Transverse colon (tissue), 4 donors: ENCODE results near the gene MON2. TPM values are rescaled to one million over a fixed set of nuclear protein-coding genes. Genes with fewer than 3 reads are reported as not detected.

ENCODE experiments used
- DNase-seq: peaks from one replicate; pipeline ENCODE4 v3.0.0-alpha.2; 2019
- H3K27ac ChIP-seq, 4 donors: fragments of 200-600 bp; sonication (generic); 2 replicates each; pipeline ENCODE4 v1.5.1; 2016 to 2018; ENCODE audit warnings: inconsistent platforms in 4 of 4
- H3K27me3 ChIP-seq: fragments of 200-600 bp; sonication (generic); 2 replicates; pipeline ENCODE4 v1.5.1; 2017; ENCODE audit warnings: inconsistent platforms
- H3K36me3 ChIP-seq, 4 donors: fragments of 200-600 bp; sonication (generic); 2 replicates each; pipeline ENCODE4 v1.5.1; 2017 to 2019; ENCODE audit warnings: inconsistent platforms in 4 of 4
- H3K4me1 ChIP-seq, 4 donors: fragments of 200-600 bp; sonication (generic); 2 replicates each; pipeline ENCODE4 v1.5.1; 2017 to 2020; ENCODE audit warnings: inconsistent platforms in 4 of 4
- H3K4me3 ChIP-seq, 4 donors: fragments of 200-600 bp; sonication (generic); 1 replicate in 1 of 4; 2 replicates in 3 of 4; pipeline versions ENCODE4 v1.5.1 to v1.6.1; 2017 to 2019; ENCODE audit warnings: inconsistent platforms in 4 of 4
- H3K9me3 ChIP-seq, 2 donors: fragments of 200-600 bp; sonication (generic); 2 replicates each; pipeline ENCODE4 v1.5.1; 2017 to 2019; ENCODE audit warnings: inconsistent platforms in 2 of 2
- EP300 ChIP-seq: sonication (generic); formaldehyde crosslinking; IDR thresholded peaks from one replicate; pipeline ENCODE4 v1.6.1; 2017; ENCODE audit warnings: antibody characterized with exemption, low read depth
- POLR2A ChIP-seq: fragments of 450-650 bp; IDR thresholded peaks from one replicate; pipeline ENCODE4 v1.6.1; 2016; ENCODE audit warnings: antibody characterized with exemption, mild to moderate bottlenecking, moderate library complexity
- POLR2AphosphoS5 ChIP-seq, 3 donors: sonication (generic); formaldehyde crosslinking; IDR thresholded peaks; one replicate each; pipeline ENCODE4 v1.6.1; 2016; ENCODE audit warnings: antibody characterized with exemption in 3 of 3
- WGBS, 2 donors: methylation state at CpG; one replicate each; pipeline ENCODE4 v1.1.5; 2018; ENCODE audit warnings: low coverage in 1 of 2; 5-methylcytosine and 5-hydroxymethylcytosine counted together
- in situ Hi-C, 4 donors: fragments of 200-750 bp; cut with MboI; loops; one replicate each; pipeline versions ENCODE4 v1.15.0 to v1.15.1; 2017; ENCODE audit warnings: low sequenced_read_pairs in 3 of 4, low pct_ligation_motif_present in 1 of 4, low pct_unique_long_range_greater_than_20kb in 1 of 4
- intact Hi-C: fragments of 100-400 bp; cut with DNase I; formaldehyde crosslinking; loops from one replicate; pipeline ENCODE4 v1.15.1; 2023; ENCODE audit warnings: low total_unique reads
- total RNA-seq, 4 donors: library from RNA; depleted of rRNA; stranded (reverse); fragments of >200 nt; gene quantifications; one replicate each; pipeline ENCODE4 v1.1.0, GENCODE V29; 2016
- TF ChIP-seq, protein P1 (sequence below), 5 experiments: fragments of 200-600 bp in 3 of 5; fragments of 450-650 bp in 2 of 5; sonication (generic) in 3 of 5; IDR thresholded peaks; 1 replicate in 2 of 5; 2 replicates in 3 of 5; pipeline ENCODE4 v1.5.1; 2016 to 2017; ENCODE audit warnings: antibody characterized with exemption in 5 of 5, inconsistent platforms in 3 of 5, mild to moderate bottlenecking in 2 of 5, moderate library complexity in 1 of 5

Gene MON2
- total RNA-seq, 4 donors from 2014 or later: 94.6 to 157 (median 129) TPM

DNA sequence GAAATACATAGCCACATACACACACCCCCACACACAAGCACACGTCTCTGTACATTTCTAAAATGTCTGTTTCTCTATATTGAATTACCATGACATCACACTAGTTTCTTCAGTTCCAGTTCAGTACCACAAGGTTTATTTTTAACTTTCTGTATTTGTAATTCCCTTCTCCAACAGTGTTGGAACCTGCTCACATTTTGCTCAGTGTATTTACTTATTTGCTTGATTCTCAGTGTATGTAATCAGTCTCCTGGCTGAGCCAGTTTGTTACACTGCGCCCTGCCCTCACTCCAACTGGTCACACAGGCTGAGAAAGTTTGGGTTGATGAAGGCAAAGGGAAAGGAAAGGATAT lies 67.1 kb downstream of the MON2 start:
- Histone ChIP-seq H3K27me3 (no peaks in the 10 kb centered on the region), H3K4me3 (no peak overlapping the region), H3K4me1 (no peaks in the 10 kb centered on the region), H3K9me3 (no peaks in the 10 kb centered on the region), H3K27ac (no peak overlapping the region), H3K36me3 (peaks cover 0 to 49% (median 12%) of the 10 kb centered on the region in 4 donors)
- WGBS, 2 donors: 88 to 100% methylated on average over 2 of the region's 2 CpGs
- in situ Hi-C loops: no loop called here
- TF ChIP-seq EP300 (no peak), POLR2AphosphoS5 (IDR thresholded peaks at IDR 0.05) (no peak)
- TF ChIP-seq, protein P1, sequence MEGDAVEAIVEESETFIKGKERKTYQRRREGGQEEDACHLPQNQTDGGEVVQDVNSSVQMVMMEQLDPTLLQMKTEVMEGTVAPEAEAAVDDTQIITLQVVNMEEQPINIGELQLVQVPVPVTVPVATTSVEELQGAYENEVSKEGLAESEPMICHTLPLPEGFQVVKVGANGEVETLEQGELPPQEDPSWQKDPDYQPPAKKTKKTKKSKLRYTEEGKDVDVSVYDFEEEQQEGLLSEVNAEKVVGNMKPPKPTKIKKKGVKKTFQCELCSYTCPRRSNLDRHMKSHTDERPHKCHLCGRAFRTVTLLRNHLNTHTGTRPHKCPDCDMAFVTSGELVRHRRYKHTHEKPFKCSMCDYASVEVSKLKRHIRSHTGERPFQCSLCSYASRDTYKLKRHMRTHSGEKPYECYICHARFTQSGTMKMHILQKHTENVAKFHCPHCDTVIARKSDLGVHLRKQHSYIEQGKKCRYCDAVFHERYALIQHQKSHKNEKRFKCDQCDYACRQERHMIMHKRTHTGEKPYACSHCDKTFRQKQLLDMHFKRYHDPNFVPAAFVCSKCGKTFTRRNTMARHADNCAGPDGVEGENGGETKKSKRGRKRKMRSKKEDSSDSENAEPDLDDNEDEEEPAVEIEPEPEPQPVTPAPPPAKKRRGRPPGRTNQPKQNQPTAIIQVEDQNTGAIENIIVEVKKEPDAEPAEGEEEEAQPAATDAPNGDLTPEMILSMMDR (IDR thresholded peaks at IDR 0.05): no peak
- no peak for DNase-seq
- intact Hi-C loops: no loop called here

GRCh38 chr12:62536546-62536945 lies 69.9 kb downstream of the MON2 start:
- Histone ChIP-seq H3K4me1 (no peaks in the 10 kb centered on the region), H3K36me3 (peaks cover 0 to 55% (median 20%) of the 10 kb centered on the region in 4 donors), H3K27me3 (no peaks in the 10 kb centered on the region), H3K27ac (no peak overlapping the region), H3K4me3 (no peak overlapping the region), H3K9me3 (no peaks in the 10 kb centered on the region)
- in situ Hi-C loops: no loop called here
- intact Hi-C loops: no loop called here
- TF ChIP-seq, protein P1 (IDR thresholded peaks at IDR 0.05): no peak
- TF ChIP-seq POLR2A: no peak
- no peak for TF ChIP-seq EP300
- no peak for TF ChIP-seq POLR2AphosphoS5 (IDR thresholded peaks at IDR 0.05)
- no peak for DNase-seq
- WGBS, 2 donors: 85 to 100% methylated on average over 1 to 4 of the region's 4 CpGs

DNA sequence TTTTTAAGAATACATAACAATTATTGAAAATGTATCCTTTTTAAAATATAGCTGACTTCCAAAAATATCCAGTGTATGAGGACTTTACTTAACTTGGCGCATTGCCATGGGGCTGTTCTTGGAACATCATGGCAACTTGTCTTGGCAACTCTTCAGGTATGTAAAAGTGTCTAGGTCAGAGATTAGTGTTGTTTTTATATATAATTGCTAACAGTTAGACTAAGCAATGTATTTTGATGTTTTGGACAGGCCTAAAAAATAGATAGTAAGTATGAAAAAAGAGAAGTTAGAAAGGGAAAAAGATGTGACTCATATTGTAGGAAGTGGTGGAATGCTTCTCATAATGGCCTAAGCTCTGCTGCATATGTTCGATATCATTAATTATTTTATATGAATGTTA lies 70.9 kb downstream of the MON2 start:
- TF ChIP-seq POLR2AphosphoS5 (IDR thresholded peaks at IDR 0.05): no peak
- TF ChIP-seq EP300: no peak
- no peak for TF ChIP-seq POLR2A
- TF ChIP-seq, protein P1 (IDR thresholded peaks at IDR 0.05): no peak
- H3K27me3 ChIP-seq: no peaks in the 10 kb centered on the region
- no peak for DNase-seq
- H3K27ac ChIP-seq: no peak overlapping the region
- 80 to 96% methylated on average over 2 of the region's 2 CpGs for WGBS, 2 donors
- no peak overlapping the region for H3K4me3 ChIP-seq
- intact Hi-C loops (no loop called here), in situ Hi-C loops (no loop called here)
- peaks cover 0 to 61% (median 20%) of the 10 kb centered on the region in 4 donors for H3K36me3 ChIP-seq
- no peaks in the 10 kb centered on the region for H3K9me3 ChIP-seq
- no peaks in the 10 kb centered on the region for H3K4me1 ChIP-seq

GRCh38 chr12:62540354-62540753 lies 73.7 kb downstream of the MON2 start:
- WGBS, 2 donors: 68 to 75% methylated on average over 2 of the region's 2 CpGs
- Histone ChIP-seq H3K4me1 (no peaks in the 10 kb centered on the region), H3K27ac (no peak overlapping the region), H3K9me3 (no peaks in the 10 kb centered on the region), H3K4me3 (no peak overlapping the region), H3K27me3 (no peaks in the 10 kb centered on the region), H3K36me3 (peaks cover 0 to 67% (median 23%) of the 10 kb centered on the region in 4 donors)
- TF ChIP-seq, protein P1 (IDR thresholded peaks at IDR 0.05): no peak
- TF ChIP-seq EP300 (no peak), POLR2A (no peak), POLR2AphosphoS5 (IDR thresholded peaks at IDR 0.05) (no peak)
- intact Hi-C loops: no loop called here
- in situ Hi-C loops: no loop called here
- no peak for DNase-seq
